Calu3 (cell line): ENCODE results near the gene ECHDC3. TPM values are rescaled to one million over a fixed set of nuclear protein-coding genes. Genes with fewer than 3 reads are reported as not detected.

ENCODE experiments used
- BruUV-seq: library from RNA; stranded (reverse); fragments of 400-500 nt; replicated peaks from 2 replicates; lab custom pipeline; 2021; lab: Mats Ljungman, UMichigan
- CTCF ChIA-PET: fragments of 300-600 bp; sonication (Branson Sonifier 250); formaldehyde crosslinking; loops from one replicate; lab custom pipeline; 2022; ENCODE audit warnings: antibody characterized with exemption; lab: Charles Lee
- DNase-seq: peaks from one replicate; pipeline ENCODE4 v3.0.0; 2022
- H3K27ac Mint-ChIP-seq: one replicate; pipeline ENCODE4 v1.8.0; 2022; ENCODE audit warnings: mixed read lengths; ENCODE audit not compliant: unreplicated experiment
- H3K27me3 Mint-ChIP-seq: one replicate; pipeline ENCODE4 v1.8.0; 2022; ENCODE audit warnings: mixed read lengths; ENCODE audit not compliant: unreplicated experiment
- H3K36me3 Mint-ChIP-seq: one replicate; pipeline ENCODE4 v1.8.0; 2022; ENCODE audit warnings: mild to moderate bottlenecking, moderate library complexity, mixed read lengths; ENCODE audit not compliant: insufficient read depth, unreplicated experiment
- H3K4me1 Mint-ChIP-seq: one replicate; pipeline ENCODE4 v1.8.0; 2022; ENCODE audit warnings: mild to moderate bottlenecking, low read depth, mixed read lengths; ENCODE audit not compliant: unreplicated experiment
- H3K4me3 Mint-ChIP-seq: one replicate; pipeline ENCODE4 v1.8.0; 2022; ENCODE audit warnings: mild to moderate bottlenecking, low read depth, moderate library complexity, mixed read lengths; ENCODE audit not compliant: unreplicated experiment
- H3K9me3 Mint-ChIP-seq: one replicate; pipeline ENCODE4 v1.8.0; 2022; ENCODE audit warnings: low read depth, mixed read lengths; ENCODE audit not compliant: unreplicated experiment
- intact Hi-C: fragments of 100-400 bp; cut with micrococcal nuclease; formaldehyde crosslinking; loops from one replicate; pipeline ENCODE4 v1.10.0; 2022; ENCODE audit not compliant: unreplicated experiment
- total RNA-seq: library from RNA; stranded (reverse); gene quantifications from 2 replicates; pipeline ENCODE4 v1.2.3, GENCODE V29; 2022
- TF ChIP-seq, protein P1 (sequence below): fragments of 200-600 bp; IDR thresholded peaks from one replicate; pipeline ENCODE4 v1.8.0; 2022; ENCODE audit warnings: antibody characterized with exemption; ENCODE audit not compliant: unreplicated experiment

ECHDC3 gene
- total RNA-seq, 1 experiment from 2014 or later: 24.7 TPM

DNA sequence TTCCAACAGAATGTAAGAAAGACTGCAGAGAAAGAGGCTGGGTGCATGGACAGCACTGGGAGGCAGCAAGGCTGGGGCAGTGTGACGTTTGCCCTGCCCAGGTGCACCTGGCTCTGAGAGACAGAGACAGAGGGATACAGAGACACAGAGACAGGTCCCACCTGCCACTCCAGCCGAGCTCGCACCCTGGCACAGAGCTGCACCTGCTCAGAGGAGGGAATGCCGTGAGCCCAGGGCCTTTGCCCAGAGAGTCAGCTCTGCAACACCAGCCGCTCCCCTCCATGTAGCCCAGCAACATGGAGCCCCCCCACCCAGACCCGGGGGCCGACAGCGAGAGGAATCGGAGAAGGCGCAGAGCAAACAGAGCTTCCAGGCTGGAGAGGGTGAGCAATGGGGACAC lies 45.7 kb downstream of the ECHDC3 start:
- Mint-ChIP-seq H3K36me3 (no peaks in the 10 kb centered on the region), H3K4me1 (no peaks in the 10 kb centered on the region), H3K27me3 (peaks cover 55% of the 10 kb centered on the region), H3K4me3 (no peak overlapping the region), H3K9me3 (no peaks in the 10 kb centered on the region), H3K27ac (no peak overlapping the region)
- TF ChIP-seq, protein P1, sequence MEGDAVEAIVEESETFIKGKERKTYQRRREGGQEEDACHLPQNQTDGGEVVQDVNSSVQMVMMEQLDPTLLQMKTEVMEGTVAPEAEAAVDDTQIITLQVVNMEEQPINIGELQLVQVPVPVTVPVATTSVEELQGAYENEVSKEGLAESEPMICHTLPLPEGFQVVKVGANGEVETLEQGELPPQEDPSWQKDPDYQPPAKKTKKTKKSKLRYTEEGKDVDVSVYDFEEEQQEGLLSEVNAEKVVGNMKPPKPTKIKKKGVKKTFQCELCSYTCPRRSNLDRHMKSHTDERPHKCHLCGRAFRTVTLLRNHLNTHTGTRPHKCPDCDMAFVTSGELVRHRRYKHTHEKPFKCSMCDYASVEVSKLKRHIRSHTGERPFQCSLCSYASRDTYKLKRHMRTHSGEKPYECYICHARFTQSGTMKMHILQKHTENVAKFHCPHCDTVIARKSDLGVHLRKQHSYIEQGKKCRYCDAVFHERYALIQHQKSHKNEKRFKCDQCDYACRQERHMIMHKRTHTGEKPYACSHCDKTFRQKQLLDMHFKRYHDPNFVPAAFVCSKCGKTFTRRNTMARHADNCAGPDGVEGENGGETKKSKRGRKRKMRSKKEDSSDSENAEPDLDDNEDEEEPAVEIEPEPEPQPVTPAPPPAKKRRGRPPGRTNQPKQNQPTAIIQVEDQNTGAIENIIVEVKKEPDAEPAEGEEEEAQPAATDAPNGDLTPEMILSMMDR: no peak
- CTCF ChIA-PET: interaction anchor here (0.8 kb wide), 1 partner anchor 341 kb away, joined by 3 read pairs; no protein-coding TSS in a partner anchor
- intact Hi-C loops: no loop called here
- DNase-seq: no peak
- BruUV-seq: no TSS peak

DNA sequence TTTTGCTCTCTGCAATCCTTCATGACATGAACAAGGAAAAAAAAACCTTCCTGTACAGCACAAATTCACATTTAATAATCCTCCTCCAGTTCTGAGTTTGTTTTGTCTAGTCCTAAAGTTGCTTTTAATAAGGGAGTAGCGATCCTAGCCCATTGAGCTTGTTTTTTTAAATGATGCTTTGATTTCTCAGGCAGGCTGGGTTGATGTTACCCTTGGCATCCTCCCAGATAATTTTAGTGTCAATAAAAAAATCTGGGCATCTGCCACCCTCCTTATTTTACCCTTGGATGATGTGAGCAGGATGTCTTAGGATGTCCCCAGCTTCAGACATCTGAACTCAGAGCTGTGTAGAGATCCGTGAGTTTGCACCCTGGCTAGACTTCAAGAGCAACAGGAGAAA lies 47.1 kb downstream of the ECHDC3 start:
- no peak overlapping the region for H3K27ac Mint-ChIP-seq
- CTCF ChIA-PET: interaction anchor here (0.7 kb wide), 1 partner anchor 175 kb away, joined by 3 read pairs; no protein-coding TSS in a partner anchor
- peaks cover 55% of the 10 kb centered on the region for H3K27me3 Mint-ChIP-seq
- H3K36me3 Mint-ChIP-seq: no peaks in the 10 kb centered on the region
- intact Hi-C loops: no loop called here
- no peak for DNase-seq
- H3K4me3 Mint-ChIP-seq: no peak overlapping the region
- TF ChIP-seq, protein P1: no peak
- H3K4me1 Mint-ChIP-seq: peaks cover 14% of the 10 kb centered on the region
- BruUV-seq: no TSS peak
- H3K9me3 Mint-ChIP-seq: no peaks in the 10 kb centered on the region

GRCh38 chr10:11789956-11790355 lies 47.8 kb downstream of the ECHDC3 start:
- no peak overlapping the region for H3K4me3 Mint-ChIP-seq
- no TSS peak for BruUV-seq
- intact Hi-C loops: no loop called here
- DNase-seq: no peak
- H3K36me3 Mint-ChIP-seq: no peaks in the 10 kb centered on the region
- no peak overlapping the region for H3K27ac Mint-ChIP-seq
- CTCF ChIA-PET: interaction anchor here (0.6 kb wide), 1 partner anchor 66 kb away, joined by 5 read pairs; no protein-coding TSS in a partner anchor
- H3K4me1 Mint-ChIP-seq: peaks cover 17% of the 10 kb centered on the region
- TF ChIP-seq, protein P1: no peak
- no peaks in the 10 kb centered on the region for H3K9me3 Mint-ChIP-seq
- peaks cover 55% of the 10 kb centered on the region for H3K27me3 Mint-ChIP-seq

GRCh38 chr10:11793762-11794479 lies 51.7 kb downstream of the ECHDC3 start:
- no peaks in the 10 kb centered on the region for H3K9me3 Mint-ChIP-seq
- CTCF ChIA-PET: interaction anchor here (0.6 to 3.1 kb wide), 4 partner anchors 26 to 110 kb away, joined by 3 to 12 read pairs (median 4); no protein-coding TSS in a partner anchor
- no peak overlapping the region for H3K4me3 Mint-ChIP-seq
- DNase-seq: peak; percentile 43
- H3K27ac Mint-ChIP-seq: no peak overlapping the region
- no peaks in the 10 kb centered on the region for H3K36me3 Mint-ChIP-seq
- H3K4me1 Mint-ChIP-seq: peaks cover 17% of the 10 kb centered on the region
- peaks cover 28% of the 10 kb centered on the region for H3K27me3 Mint-ChIP-seq
- intact Hi-C loops: loop anchor here (1.0 kb wide), 1 partner anchor 192 kb away; no protein-coding TSS in a partner anchor
- TF ChIP-seq, protein P1: no peak
- BruUV-seq: no TSS peak
